ENCODE measurements around the gene PHF20. TPM values are rescaled to one million over a fixed set of nuclear protein-coding genes. Genes with fewer than 3 reads are reported as not detected.
"Not testable (repeated sequence)": the region's sequence is repeated elsewhere in the genome, so short reads cannot be mapped to it uniquely, and the experiment has no call there.

The PHF20 gene
- total RNA-seq, 1 donor from 2014 or later = 42.2 TPM

GRCh38 chr20:35849706-35850105, 77.9 kb downstream of the PHF20 start:
- peak overlapping the region; percentile 60 for H3K27ac Mint-ChIP-seq
- no peak for DNase-seq (ENCODE audit: low spot score, unreplicated experiment)
- peaks cover 27% of the 10 kb centered on the region for H3K36me3 Mint-ChIP-seq (ENCODE audit: insufficient read depth)
- H3K4me1 Mint-ChIP-seq (ENCODE audit: low read depth) = peaks cover 18% of the 10 kb centered on the region
- TF ChIP-seq CTCF (IDR thresholded peaks at IDR 0.05; ENCODE audit: unreplicated experiment) = no peak
- H3K27me3 Mint-ChIP-seq = no peaks in the 10 kb centered on the region
- H3K4me3 Mint-ChIP-seq (ENCODE audit: low read depth) = no peak overlapping the region
- H3K9me3 Mint-ChIP-seq (ENCODE audit: low read depth) = no peaks in the 10 kb centered on the region

- Mint-ChIP-seq H3K27ac (peak overlapping the region; percentile 69), H3K36me3 (ENCODE audit: insufficient read depth) (peaks cover 19% of the 10 kb centered on the region), H3K4me3 (ENCODE audit: low read depth) (peak overlapping the region; percentile 27), H3K4me1 (ENCODE audit: low read depth) (peaks cover 28% of the 10 kb centered on the region)
- H3K27me3 Mint-ChIP-seq; DNase-seq (ENCODE audit: low spot score, unreplicated experiment); H3K9me3 Mint-ChIP-seq (ENCODE audit: low read depth): not testable (repeated sequence)
Observed at GRCh38 chr20:35851659-35852058, 79.8 kb downstream of the PHF20 start.

DNA sequence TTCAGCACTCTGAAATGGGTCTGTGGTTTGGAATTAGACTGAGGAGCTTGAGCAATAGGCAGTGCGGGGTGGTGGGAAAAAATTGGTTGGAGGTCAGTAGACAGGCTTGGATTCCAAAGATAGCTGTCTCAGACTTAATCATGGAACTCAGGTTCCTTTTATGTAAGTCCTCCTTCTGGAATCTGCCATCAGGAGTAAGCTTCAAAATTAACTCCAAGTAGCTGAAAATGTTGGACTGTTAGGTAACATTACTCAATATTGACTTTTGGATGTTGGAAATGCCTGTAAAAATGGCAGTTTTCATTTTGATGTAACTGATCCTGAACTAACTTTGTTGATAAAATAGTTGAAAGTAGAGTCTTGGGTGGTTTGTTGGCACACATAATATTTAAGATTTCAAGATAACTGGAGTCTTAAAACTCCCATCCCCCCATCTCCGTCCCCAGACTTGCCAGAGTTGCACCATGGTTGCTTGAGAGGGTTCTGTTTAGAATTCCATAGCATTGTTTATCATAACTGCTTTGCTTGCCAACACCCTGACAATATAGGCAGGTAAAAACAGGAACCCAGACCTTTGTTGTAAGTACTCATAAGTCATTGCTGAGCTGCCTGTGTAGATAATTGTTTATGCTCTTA, 83.0 kb downstream of the PHF20 start:
- peaks cover 14% of the 10 kb centered on the region for H3K36me3 Mint-ChIP-seq (ENCODE audit: insufficient read depth)
- H3K4me3 Mint-ChIP-seq (ENCODE audit: low read depth) = no peak overlapping the region
- no peak for TF ChIP-seq CTCF (IDR thresholded peaks at IDR 0.05; ENCODE audit: unreplicated experiment)
- no peak for DNase-seq (ENCODE audit: low spot score, unreplicated experiment)
- H3K4me1 Mint-ChIP-seq (ENCODE audit: low read depth) = peaks cover 30% of the 10 kb centered on the region
- no peaks in the 10 kb centered on the region for H3K27me3 Mint-ChIP-seq
- no peaks in the 10 kb centered on the region for H3K9me3 Mint-ChIP-seq (ENCODE audit: low read depth)
- no peak overlapping the region for H3K27ac Mint-ChIP-seq

GRCh38 chr20:35855641-35856040, 83.8 kb downstream of the PHF20 start:
- not testable (repeated sequence) for H3K27me3 Mint-ChIP-seq; H3K4me3 Mint-ChIP-seq (ENCODE audit: low read depth); H3K9me3 Mint-ChIP-seq (ENCODE audit: low read depth); DNase-seq (ENCODE audit: low spot score, unreplicated experiment)
- H3K27ac Mint-ChIP-seq = peak overlapping the region; percentile 51
- H3K4me1 Mint-ChIP-seq (ENCODE audit: low read depth) = peaks cover 28% of the 10 kb centered on the region
- H3K36me3 Mint-ChIP-seq (ENCODE audit: insufficient read depth) = peaks cover 14% of the 10 kb centered on the region

GRCh38 chr20:35856866-35857265, 85.1 kb downstream of the PHF20 start:
- Mint-ChIP-seq H3K4me3 (ENCODE audit: low read depth) (no peak overlapping the region), H3K36me3 (ENCODE audit: insufficient read depth) (peaks cover 14% of the 10 kb centered on the region), H3K4me1 (ENCODE audit: low read depth) (peaks cover 19% of the 10 kb centered on the region), H3K27ac (no peak overlapping the region), H3K27me3 (no peaks in the 10 kb centered on the region), H3K9me3 (ENCODE audit: low read depth) (no peaks in the 10 kb centered on the region)
- DNase-seq (ENCODE audit: low spot score, unreplicated experiment) = no peak
- TF ChIP-seq CTCF (IDR thresholded peaks at IDR 0.05; ENCODE audit: unreplicated experiment) = no peak

GRCh38 chr20:35866418-35867202, 94.8 kb downstream of the PHF20 start:
- Mint-ChIP-seq H3K4me1 (ENCODE audit: low read depth) (peaks cover 9% of the 10 kb centered on the region), H3K9me3 (ENCODE audit: low read depth) (no peaks in the 10 kb centered on the region), H3K27ac (no peak overlapping the region), H3K36me3 (ENCODE audit: insufficient read depth) (peaks cover 16% of the 10 kb centered on the region), H3K4me3 (ENCODE audit: low read depth) (no peak overlapping the region), H3K27me3 (no peaks in the 10 kb centered on the region)
- DNase-seq (ENCODE audit: low spot score, unreplicated experiment) = no peak
- TF ChIP-seq CTCF (IDR thresholded peaks at IDR 0.05; ENCODE audit: unreplicated experiment) = no peak
